B cell (primary cell): Measurements from ENCODE around the gene TMEM114.

ENCODE experiments used
- CTCF ChIP-seq: fragments of 200-600 bp; IDR thresholded peaks from one replicate; pipeline ENCODE4 v1.8.0; 2022; ENCODE audit warnings: antibody characterized with exemption, mild to moderate bottlenecking
- EZH2 ChIP-seq: IDR thresholded peaks from 2 replicates; pipeline ENCODE4 v1.6.1; 2012; ENCODE audit warnings: borderline replicate concordance, low read depth, mild to moderate bottlenecking, moderate library complexity, low read length; ENCODE audit not compliant: insufficient read depth, poor library complexity, severe bottlenecking

- TF ChIP-seq EZH2 (no peak), CTCF (no peak)
Observed at GRCh38 chr16:8547762-8548161, 42.5 kb downstream of the TMEM114 start.
